Suprapubic skin (tissue), 4 donors: ENCODE results near the gene AEBP1. TPM values are rescaled to one million over a fixed set of nuclear protein-coding genes. Genes with fewer than 3 reads are reported as not detected.
A peak's percentile ranks its signal among the peaks of the same experiment; 100 is the strongest.

Experiments
- DNase-seq, 2 donors: peaks; one replicate each; pipeline ENCODE4 v3.0.0-alpha.2; 2019; ENCODE audit warnings: low spot score in 2 of 2
- H3K27ac ChIP-seq: fragments of 200-600 bp; sonication (generic); one replicate; pipeline ENCODE4 v1.5.1; 2019
- H3K27me3 ChIP-seq: fragments of 200-600 bp; sonication (generic); one replicate; pipeline ENCODE4 v1.5.1; 2019
- H3K36me3 ChIP-seq: fragments of 200-600 bp; sonication (generic); one replicate; pipeline ENCODE4 v1.5.1; 2019
- H3K4me1 ChIP-seq: fragments of 200-600 bp; sonication (generic); one replicate; pipeline ENCODE4 v1.5.1; 2019
- H3K4me3 ChIP-seq: fragments of 200-600 bp; sonication (generic); one replicate; pipeline ENCODE4 v1.5.1; 2019; ENCODE audit warnings: mild to moderate bottlenecking
- H3K9me3 ChIP-seq: fragments of 200-600 bp; sonication (generic); one replicate; pipeline ENCODE4 v1.5.1; 2019
- EP300 ChIP-seq: sonication (generic); formaldehyde crosslinking; IDR thresholded peaks from one replicate; pipeline ENCODE4 v1.6.1; 2017; ENCODE audit warnings: antibody characterized with exemption
- POLR2A ChIP-seq, 2 donors: fragments of 450-650 bp; IDR thresholded peaks; one replicate each; pipeline ENCODE4 v1.6.1; 2017; ENCODE audit warnings: antibody characterized with exemption in 2 of 2, mild to moderate bottlenecking in 2 of 2, moderate library complexity in 2 of 2
- POLR2AphosphoS5 ChIP-seq, 3 donors: sonication (generic); formaldehyde crosslinking; IDR thresholded peaks; one replicate each; pipeline ENCODE4 v1.6.1; 2017; ENCODE audit warnings: antibody characterized with exemption in 3 of 3
- WGBS: methylation state at CpG from one replicate; pipeline ENCODE4 v1.1.5; 2018; 5-methylcytosine and 5-hydroxymethylcytosine counted together
- total RNA-seq, 4 donors: library from RNA; depleted of rRNA; stranded (reverse); fragments of >200 nt; gene quantifications; one replicate each; pipeline ENCODE4 v1.1.0, GENCODE V29; 2016
- TF ChIP-seq, protein P1 (sequence below), 2 donors: fragments of 200-600 bp in 1 of 2; fragments of 450-650 bp in 1 of 2; sonication (generic) in 1 of 2; IDR thresholded peaks; one replicate each; pipeline ENCODE4 v1.5.1; 2016 to 2019; ENCODE audit warnings: antibody characterized with exemption in 2 of 2, mild to moderate bottlenecking in 1 of 2, moderate library complexity in 1 of 2

Gene AEBP1
- total RNA-seq, 4 donors from 2014 or later, result 24.3 to 74.0 (median 43.3) TPM

DNA sequence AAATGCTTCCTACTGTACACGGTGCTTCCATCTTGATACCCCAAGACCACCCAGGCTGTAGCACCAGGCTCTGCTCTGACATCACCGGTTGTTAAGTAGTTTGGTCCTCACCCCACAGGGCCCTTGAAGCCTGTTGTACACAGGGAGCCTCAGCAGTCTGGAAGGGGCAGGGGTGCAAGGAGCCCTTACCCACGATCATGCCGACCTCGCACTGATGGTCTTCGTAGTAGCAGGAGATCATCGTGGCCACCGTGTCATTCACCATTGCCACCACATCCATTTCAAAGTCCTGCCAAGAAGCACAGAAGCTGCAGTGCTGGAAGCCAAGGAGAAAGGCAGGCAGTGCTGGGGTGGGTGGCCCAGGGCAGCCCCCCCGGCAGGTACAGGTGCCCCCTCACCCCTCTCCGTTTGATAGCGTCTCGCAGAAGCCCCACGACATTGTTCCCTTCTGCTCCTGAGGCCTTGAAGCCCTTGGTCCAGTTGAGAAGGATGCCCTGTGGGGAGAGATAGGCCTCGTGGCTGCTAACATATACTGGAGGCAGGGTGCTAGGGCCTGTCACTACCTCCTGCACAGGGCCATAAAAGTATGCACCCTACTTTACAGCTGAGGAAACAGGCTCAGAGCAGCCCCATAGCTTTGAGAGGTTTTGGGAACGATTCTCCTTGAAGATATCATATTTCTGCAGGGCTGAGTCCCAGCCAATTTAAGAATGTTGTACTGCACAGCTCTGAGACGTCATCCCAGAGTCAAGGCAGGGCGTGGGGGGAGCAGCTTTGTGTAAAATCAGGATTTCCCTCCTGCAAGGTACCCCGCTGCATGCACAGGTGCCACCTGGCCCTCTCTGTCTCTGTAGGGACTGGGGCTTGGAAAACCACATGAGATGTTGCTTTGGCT is 45.7 kb downstream of the AEBP1 start:
- no peak for DNase-seq
- no peaks in the 10 kb centered on the region for H3K36me3 ChIP-seq
- no peak overlapping the region for H3K27ac ChIP-seq
- no peaks in the 10 kb centered on the region for H3K27me3 ChIP-seq
- no peaks in the 10 kb centered on the region for H3K9me3 ChIP-seq
- TF ChIP-seq POLR2A (IDR thresholded peaks at IDR 0.05), result no peak
- TF ChIP-seq EP300, result no peak
- TF ChIP-seq, protein P1, sequence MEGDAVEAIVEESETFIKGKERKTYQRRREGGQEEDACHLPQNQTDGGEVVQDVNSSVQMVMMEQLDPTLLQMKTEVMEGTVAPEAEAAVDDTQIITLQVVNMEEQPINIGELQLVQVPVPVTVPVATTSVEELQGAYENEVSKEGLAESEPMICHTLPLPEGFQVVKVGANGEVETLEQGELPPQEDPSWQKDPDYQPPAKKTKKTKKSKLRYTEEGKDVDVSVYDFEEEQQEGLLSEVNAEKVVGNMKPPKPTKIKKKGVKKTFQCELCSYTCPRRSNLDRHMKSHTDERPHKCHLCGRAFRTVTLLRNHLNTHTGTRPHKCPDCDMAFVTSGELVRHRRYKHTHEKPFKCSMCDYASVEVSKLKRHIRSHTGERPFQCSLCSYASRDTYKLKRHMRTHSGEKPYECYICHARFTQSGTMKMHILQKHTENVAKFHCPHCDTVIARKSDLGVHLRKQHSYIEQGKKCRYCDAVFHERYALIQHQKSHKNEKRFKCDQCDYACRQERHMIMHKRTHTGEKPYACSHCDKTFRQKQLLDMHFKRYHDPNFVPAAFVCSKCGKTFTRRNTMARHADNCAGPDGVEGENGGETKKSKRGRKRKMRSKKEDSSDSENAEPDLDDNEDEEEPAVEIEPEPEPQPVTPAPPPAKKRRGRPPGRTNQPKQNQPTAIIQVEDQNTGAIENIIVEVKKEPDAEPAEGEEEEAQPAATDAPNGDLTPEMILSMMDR (IDR thresholded peaks at IDR 0.05), result no peak
- no peak for TF ChIP-seq POLR2AphosphoS5 (IDR thresholded peaks at IDR 0.05)
- H3K4me1 ChIP-seq, result peaks cover 15% of the 10 kb centered on the region
- WGBS, result 79% methylated on average over 14 of the region's 18 CpGs
- no peak overlapping the region for H3K4me3 ChIP-seq

DNA sequence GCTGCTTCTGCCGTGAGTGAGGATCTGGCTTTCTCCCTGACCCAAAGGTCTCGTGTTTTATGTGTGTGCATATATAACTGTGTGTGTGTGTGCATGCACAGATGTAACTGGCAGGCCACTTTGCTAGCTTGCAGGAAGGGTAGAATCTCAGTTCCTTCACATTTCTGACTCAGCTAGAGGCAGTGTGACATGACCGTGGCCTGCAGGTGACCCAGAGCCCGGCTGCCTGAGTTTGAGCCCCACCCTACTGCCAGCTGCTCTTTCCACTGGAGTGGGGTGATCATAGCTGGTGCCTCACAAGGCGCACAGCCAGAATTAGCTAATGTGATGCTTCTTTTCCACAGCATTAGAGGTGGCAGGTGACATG is 46.3 kb downstream of the AEBP1 start:
- WGBS, result 100% methylated on average over 1 of the region's 5 CpGs
- TF ChIP-seq POLR2AphosphoS5 (IDR thresholded peaks at IDR 0.05), result no peak
- no peak for TF ChIP-seq POLR2A (IDR thresholded peaks at IDR 0.05)
- TF ChIP-seq EP300, result no peak
- TF ChIP-seq, protein P1 (IDR thresholded peaks at IDR 0.05), result no peak
- Histone ChIP-seq H3K9me3 (no peaks in the 10 kb centered on the region), H3K36me3 (no peaks in the 10 kb centered on the region), H3K4me1 (peaks cover 12% of the 10 kb centered on the region), H3K4me3 (no peak overlapping the region), H3K27ac (no peak overlapping the region), H3K27me3 (no peaks in the 10 kb centered on the region)
- no peak for DNase-seq

DNA sequence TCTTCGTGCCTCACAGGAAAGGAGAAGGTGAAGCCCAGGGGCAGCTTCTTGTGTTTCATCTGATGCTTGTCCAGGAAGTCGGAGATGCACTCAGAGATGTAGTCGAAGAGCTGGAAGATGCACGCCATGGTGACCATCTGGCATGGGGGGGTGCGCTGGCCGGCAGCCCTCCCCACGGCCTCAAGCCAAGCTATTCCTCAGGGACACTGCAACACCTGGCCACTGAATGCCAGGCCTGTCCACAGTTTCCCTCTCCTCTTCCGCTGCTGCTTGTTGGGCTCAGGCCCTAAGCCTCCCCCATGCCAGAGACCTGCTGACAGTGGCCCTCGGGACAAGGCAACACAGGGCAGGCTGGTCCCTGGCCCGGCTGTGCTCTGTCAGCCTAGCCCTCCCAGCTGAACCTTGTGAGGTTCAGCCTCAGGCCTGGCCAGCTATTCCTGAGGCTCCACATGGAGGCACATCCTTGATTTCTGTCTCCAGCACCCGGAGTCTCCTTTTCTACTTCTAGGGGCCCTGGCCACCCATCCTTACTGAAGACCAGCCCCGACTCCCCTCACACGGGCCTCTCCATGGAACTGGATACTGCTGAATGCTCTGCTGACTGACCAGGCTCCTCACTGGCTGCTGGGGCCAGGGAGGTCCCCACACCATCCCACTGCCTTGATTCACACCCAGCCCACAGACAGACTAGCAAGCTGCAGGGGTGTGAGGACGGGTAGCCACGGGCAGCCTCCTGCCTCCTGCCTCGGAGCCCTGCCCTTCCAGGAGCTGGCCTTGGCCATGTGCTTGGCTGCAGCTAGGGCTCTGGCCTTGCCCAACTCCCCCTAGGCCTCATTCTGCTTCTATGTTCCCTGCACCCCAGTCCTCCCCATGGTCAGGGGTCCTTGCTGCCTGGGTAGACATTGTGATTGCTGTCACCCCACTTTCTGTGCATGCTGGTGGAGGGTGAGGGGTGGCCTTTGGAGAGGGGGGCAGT is 47.1 kb downstream of the AEBP1 start:
- no peaks in the 10 kb centered on the region for H3K9me3 ChIP-seq
- DNase-seq, result peak in 1 of 2 donors; percentile 52
- H3K27ac ChIP-seq, result no peak overlapping the region
- TF ChIP-seq, protein P1 (IDR thresholded peaks at IDR 0.05), result no peak
- TF ChIP-seq POLR2AphosphoS5 (IDR thresholded peaks at IDR 0.05) (no peak), POLR2A (IDR thresholded peaks at IDR 0.05) (no peak), EP300 (no peak)
- no peak overlapping the region for H3K4me3 ChIP-seq
- 98% methylated on average over 8 of the region's 16 CpGs for WGBS
- no peaks in the 10 kb centered on the region for H3K36me3 ChIP-seq
- H3K4me1 ChIP-seq, result peaks cover 4% of the 10 kb centered on the region
- no peaks in the 10 kb centered on the region for H3K27me3 ChIP-seq

DNA sequence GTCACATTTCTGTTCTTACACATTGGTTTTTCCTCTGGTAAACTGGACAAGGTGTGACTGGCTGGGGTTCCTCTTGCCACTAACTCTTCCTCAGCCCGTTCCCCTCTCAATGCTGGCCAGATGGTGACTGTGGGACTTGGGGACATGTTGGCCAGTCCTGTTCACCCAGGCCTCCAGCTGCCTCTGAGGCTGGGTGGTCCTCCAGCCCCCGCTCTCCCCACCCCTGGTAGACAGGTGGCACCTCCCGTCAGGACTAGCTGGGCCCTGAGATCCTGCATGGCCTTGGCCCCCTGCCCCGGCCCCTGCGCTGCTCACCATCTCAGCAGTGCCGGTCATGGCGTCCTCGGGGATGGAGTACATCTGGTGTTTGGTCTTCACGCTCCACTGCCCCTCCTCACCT is 47.8 kb downstream of the AEBP1 start:
- H3K4me3 ChIP-seq, result no peak overlapping the region
- H3K4me1 ChIP-seq, result no peaks in the 10 kb centered on the region
- no peak for TF ChIP-seq POLR2AphosphoS5 (IDR thresholded peaks at IDR 0.05)
- TF ChIP-seq, protein P1 (IDR thresholded peaks at IDR 0.05), result no peak
- DNase-seq, result peak in 1 of 2 donors; percentile 67
- 95% methylated on average over 9 of the region's 9 CpGs for WGBS
- no peaks in the 10 kb centered on the region for H3K27me3 ChIP-seq
- no peaks in the 10 kb centered on the region for H3K36me3 ChIP-seq
- no peak overlapping the region for H3K27ac ChIP-seq
- no peaks in the 10 kb centered on the region for H3K9me3 ChIP-seq
